Body of pancreas (tissue), 4 donors: ENCODE data around the gene PSMD3. TPM values are rescaled to one million over a fixed set of nuclear protein-coding genes. Genes with fewer than 3 reads are reported as not detected.
"Not testable (repeated sequence)": the region's sequence is repeated elsewhere in the genome, so short reads cannot be mapped to it uniquely, and the experiment has no call there.

Experiments
- ATAC-seq: fragments of 150-250 bp; one replicate; pipeline ENCODE4 v1.9.1; 2016
- DNase-seq, 4 donors: peaks; one replicate each; pipeline ENCODE4 v3.0.0-alpha.2; 2019
- H3K27ac ChIP-seq, 4 donors: fragments of 200-600 bp; sonication (generic); 1 replicate in 3 of 4; 2 replicates in 1 of 4; pipeline versions ENCODE4 v1.5.1 to v1.6.1; 2016 to 2019; ENCODE audit warnings: mild to moderate bottlenecking in 1 of 4, mixed read lengths in 1 of 4, moderate library complexity in 1 of 4
- H3K27me3 ChIP-seq, 2 donors: fragments of 200-600 bp; sonication (generic); one replicate each; pipeline ENCODE4 v1.6.0; 2016; ENCODE audit warnings: mild to moderate bottlenecking in 1 of 2
- H3K36me3 ChIP-seq, 2 donors: fragments of 200-600 bp; sonication (generic); replicated peaks in 1 of 2; 2 replicates each; pipeline ENCODE4 v1.5.1; 2016; ENCODE audit warnings: low read depth in 2 of 2; ENCODE audit not compliant: insufficient read depth in 1 of 2
- H3K4me1 ChIP-seq: fragments of 200-600 bp; sonication (generic); one replicate; pipeline ENCODE4 v1.6.0; 2016
- H3K4me3 ChIP-seq, 2 donors: fragments of 200-600 bp; sonication (generic); 1 replicate in 1 of 2; 2 replicates in 1 of 2; pipeline ENCODE4 v1.5.1; 2016 to 2019
- H3K9me3 ChIP-seq, 3 donors: fragments of 200-600 bp; sonication (generic); 1 replicate in 2 of 3; 2 replicates in 1 of 3; pipeline ENCODE4 v1.5.1; 2016
- POLR2A ChIP-seq, 3 donors: fragments of 450-650 bp; IDR thresholded peaks; one replicate each; pipeline ENCODE4 v1.6.1; 2016; ENCODE audit warnings: antibody characterized with exemption in 3 of 3, mild to moderate bottlenecking in 2 of 3
- WGBS, 2 donors: methylation state at CpG; one replicate each; pipeline ENCODE4 v1.1.5; 2017; 5-methylcytosine and 5-hydroxymethylcytosine counted together
- intact Hi-C: fragments of 100-400 bp; cut with DNase I; formaldehyde crosslinking; loops from one replicate; pipeline ENCODE4 v1.15.1; 2023
- total RNA-seq, 2 donors: library from RNA; depleted of rRNA; stranded (reverse); fragments of >200 nt; gene quantifications; one replicate each; pipeline ENCODE4 v1.1.0, GENCODE V29; 2016
- TF ChIP-seq, protein P1 (sequence below), 7 experiments: fragments of 450-650 bp in 4 of 7; fragments of 200-600 bp in 3 of 7; sonication (generic) in 3 of 7; IDR thresholded peaks; one replicate each; pipeline ENCODE4 v1.5.1; 2016 to 2019; ENCODE audit warnings: antibody characterized with exemption in 7 of 7

Gene PSMD3
- total RNA-seq, 2 donors from 2014 or later, result 39.6 to 40.2 TPM

- H3K27ac ChIP-seq, result no peak overlapping the region
- TF ChIP-seq POLR2A (IDR thresholded peaks at IDR 0.05), result no peak
- TF ChIP-seq, protein P1, sequence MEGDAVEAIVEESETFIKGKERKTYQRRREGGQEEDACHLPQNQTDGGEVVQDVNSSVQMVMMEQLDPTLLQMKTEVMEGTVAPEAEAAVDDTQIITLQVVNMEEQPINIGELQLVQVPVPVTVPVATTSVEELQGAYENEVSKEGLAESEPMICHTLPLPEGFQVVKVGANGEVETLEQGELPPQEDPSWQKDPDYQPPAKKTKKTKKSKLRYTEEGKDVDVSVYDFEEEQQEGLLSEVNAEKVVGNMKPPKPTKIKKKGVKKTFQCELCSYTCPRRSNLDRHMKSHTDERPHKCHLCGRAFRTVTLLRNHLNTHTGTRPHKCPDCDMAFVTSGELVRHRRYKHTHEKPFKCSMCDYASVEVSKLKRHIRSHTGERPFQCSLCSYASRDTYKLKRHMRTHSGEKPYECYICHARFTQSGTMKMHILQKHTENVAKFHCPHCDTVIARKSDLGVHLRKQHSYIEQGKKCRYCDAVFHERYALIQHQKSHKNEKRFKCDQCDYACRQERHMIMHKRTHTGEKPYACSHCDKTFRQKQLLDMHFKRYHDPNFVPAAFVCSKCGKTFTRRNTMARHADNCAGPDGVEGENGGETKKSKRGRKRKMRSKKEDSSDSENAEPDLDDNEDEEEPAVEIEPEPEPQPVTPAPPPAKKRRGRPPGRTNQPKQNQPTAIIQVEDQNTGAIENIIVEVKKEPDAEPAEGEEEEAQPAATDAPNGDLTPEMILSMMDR (IDR thresholded peaks at IDR 0.05), result no peak
- DNase-seq (no peak), ATAC-seq (no peak)
- H3K9me3 ChIP-seq, result no peaks in the 10 kb centered on the region
- H3K36me3 ChIP-seq, result no peaks in the 10 kb centered on the region
- no peaks in the 10 kb centered on the region for H3K27me3 ChIP-seq
- WGBS, 2 donors, result 79 to 82% methylated on average over 7 to 14 of the region's 14 CpGs
- intact Hi-C loops, result no loop called here
- no peaks in the 10 kb centered on the region for H3K4me1 ChIP-seq
- no peak overlapping the region for H3K4me3 ChIP-seq
Observed at GRCh38 chr17:39943702-39944392, 36.8 kb upstream of the PSMD3 start.

GRCh38 chr17:39944393-39944711 is 36.3 kb upstream of the PSMD3 start:
- no peak overlapping the region for H3K4me3 ChIP-seq
- H3K36me3 ChIP-seq, result no peaks in the 10 kb centered on the region
- intact Hi-C loops, result no loop called here
- H3K27ac ChIP-seq, result no peak overlapping the region
- H3K27me3 ChIP-seq, result no peaks in the 10 kb centered on the region
- no peak for ATAC-seq
- no peaks in the 10 kb centered on the region for H3K4me1 ChIP-seq
- WGBS, 2 donors, result 68 to 92% methylated on average over 4 to 13 of the region's 16 CpGs
- no peak for DNase-seq
- TF ChIP-seq, protein P1 (IDR thresholded peaks at IDR 0.05), result no peak
- TF ChIP-seq POLR2A (IDR thresholded peaks at IDR 0.05), result no peak
- H3K9me3 ChIP-seq, result no peaks in the 10 kb centered on the region

DNA sequence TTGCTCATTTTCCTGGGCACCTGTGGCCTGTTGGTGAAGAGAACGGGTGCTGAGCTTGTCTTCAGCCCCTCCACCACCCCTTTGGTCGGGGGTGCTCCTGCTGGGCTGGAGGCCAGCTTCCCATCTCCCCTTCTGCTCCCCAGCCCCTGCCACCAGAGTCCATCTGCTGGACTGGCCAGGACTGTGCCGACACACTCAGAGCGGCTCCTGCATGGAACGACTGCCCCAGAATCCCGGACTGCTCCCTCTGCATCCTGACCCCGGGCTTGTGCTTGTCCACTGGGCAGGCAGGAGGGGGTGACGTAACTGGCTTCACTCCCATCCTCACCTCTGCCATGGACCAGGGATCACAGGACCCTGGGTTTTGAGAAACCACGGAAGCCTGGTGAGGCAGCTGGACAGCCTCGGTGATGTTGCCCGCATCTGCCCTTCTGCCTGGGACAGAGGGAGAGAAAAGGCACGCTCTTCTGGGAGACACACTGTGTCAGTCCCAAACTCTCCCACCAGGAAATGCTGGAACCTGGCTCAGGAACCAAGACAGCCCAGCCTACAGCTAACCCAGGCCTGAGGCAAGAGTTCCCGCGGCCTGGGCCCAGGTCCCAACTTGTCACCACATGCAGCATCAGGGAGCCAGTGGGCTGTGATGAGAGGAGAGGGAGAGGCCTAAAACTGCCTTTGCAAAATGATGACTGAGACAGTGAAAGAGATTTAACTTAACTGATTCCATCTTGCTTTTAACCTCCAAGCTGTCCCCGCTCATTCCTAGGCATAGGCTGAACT is 33.9 kb upstream of the PSMD3 start:
- DNase-seq, result no peak
- Histone ChIP-seq H3K9me3 (no peaks in the 10 kb centered on the region), H3K36me3 (no peaks in the 10 kb centered on the region), H3K27ac (no peak overlapping the region), H3K27me3 (no peaks in the 10 kb centered on the region), H3K4me1 (peaks cover 9% of the 10 kb centered on the region), H3K4me3 (no peak overlapping the region)
- no peak for ATAC-seq
- intact Hi-C loops, result no loop called here
- TF ChIP-seq, protein P1 (IDR thresholded peaks at IDR 0.05), result no peak
- TF ChIP-seq POLR2A (IDR thresholded peaks at IDR 0.05), result no peak
- 69 to 83% methylated on average over 13 to 15 of the region's 15 CpGs for WGBS, 2 donors

DNA sequence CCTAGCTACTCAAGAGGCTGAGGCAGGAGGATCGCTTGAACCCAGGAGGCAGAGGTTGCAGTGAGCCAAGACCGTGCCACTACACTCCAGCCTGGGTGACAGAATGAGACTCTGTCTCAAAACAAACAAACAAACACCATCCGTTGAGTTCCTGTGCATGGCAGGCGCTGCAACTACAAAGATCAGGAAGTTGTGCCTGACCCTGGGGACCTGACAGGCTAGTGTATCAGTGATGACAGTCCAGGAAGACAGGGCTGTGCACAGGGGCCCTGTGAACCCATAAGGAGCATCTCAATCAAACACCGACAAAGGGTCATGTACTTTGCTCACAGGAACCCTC is 32.1 kb upstream of the PSMD3 start:
- ATAC-seq, H3K4me3 ChIP-seq, H3K36me3 ChIP-seq, H3K27ac ChIP-seq, H3K9me3 ChIP-seq, intact Hi-C loops, H3K27me3 ChIP-seq, DNase-seq: not testable (repeated sequence)
- peaks cover 19% of the 10 kb centered on the region for H3K4me1 ChIP-seq
- WGBS, 2 donors, result 91 to 93% methylated on average over 4 to 5 of the region's 5 CpGs

DNA sequence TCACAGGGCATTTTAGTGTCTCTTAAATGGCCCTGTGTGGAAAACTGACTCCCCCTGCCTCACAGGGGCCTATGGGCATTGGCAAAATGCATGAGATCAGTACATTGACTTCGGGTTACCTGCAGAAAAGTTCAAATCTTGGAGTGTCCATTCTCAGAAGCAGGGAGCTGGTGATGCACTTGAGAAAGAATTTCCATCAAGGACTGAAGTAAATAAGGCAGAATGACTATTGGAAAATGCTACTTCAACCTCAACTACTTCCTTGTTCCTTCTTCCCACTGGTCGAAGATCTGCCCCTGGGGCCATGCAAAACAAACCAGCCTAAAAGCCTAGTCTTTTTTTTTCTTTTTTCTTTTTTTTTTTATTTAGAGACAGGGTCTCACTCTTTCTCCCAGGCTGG is 31.6 kb upstream of the PSMD3 start:
- H3K36me3 ChIP-seq, result no peaks in the 10 kb centered on the region
- ATAC-seq (no peak), DNase-seq (no peak)
- no peak for TF ChIP-seq POLR2A (IDR thresholded peaks at IDR 0.05)
- TF ChIP-seq, protein P1 (IDR thresholded peaks at IDR 0.05), result no peak
- WGBS, 2 donors, result 70 to 71% methylated on average over 2 of the region's 2 CpGs
- H3K27me3 ChIP-seq, result no peaks in the 10 kb centered on the region
- peaks cover 21% of the 10 kb centered on the region for H3K4me1 ChIP-seq
- no peak overlapping the region for H3K27ac ChIP-seq
- intact Hi-C loops, result no loop called here
- no peak overlapping the region for H3K4me3 ChIP-seq
- H3K9me3 ChIP-seq, result no peaks in the 10 kb centered on the region
